ENCODE results near the gene MIP.
"Not testable (repeated sequence)": the region's sequence is repeated elsewhere in the genome, so short reads cannot be mapped to it uniquely, and the experiment has no call there.

Gene MIP

GRCh38 chr12:56461235-56462159 is 7.0 kb upstream of the MIP start:
- Histone ChIP-seq H3K4me1 (ENCODE audit: insufficient read depth, low read length) (peaks cover 16% of the 10 kb centered on the region; the same call in 1 of the 2 replicates), H3K4me3 (ENCODE audit: low read length) (no peak overlapping the region), H3K27me3 (ENCODE audit: insufficient read depth, low read length) (no peaks in the 10 kb centered on the region), H3K9ac (ENCODE audit: low read depth, low read length) (no peak overlapping the region), H3K9me3 (ENCODE audit: insufficient read depth, low read depth, low read length) (no peaks in the 10 kb centered on the region), H3K27ac (ENCODE audit: low read length) (no peak overlapping the region), H3K36me3 (ENCODE audit: insufficient read depth, low read depth, low read length) (no peaks in the 10 kb centered on the region)

GRCh38 chr12:56457817-56458216 is 3.4 kb upstream of the MIP start:
- no peaks in the 10 kb centered on the region for H3K9me3 ChIP-seq (ENCODE audit: insufficient read depth, low read depth, low read length)
- H3K9ac ChIP-seq (ENCODE audit: low read depth, low read length): no peak overlapping the region
- H3K36me3 ChIP-seq (ENCODE audit: insufficient read depth, low read depth, low read length): no peaks in the 10 kb centered on the region
- no peak overlapping the region for H3K4me3 ChIP-seq (ENCODE audit: low read length)
- H3K4me1 ChIP-seq (ENCODE audit: insufficient read depth, low read length): peaks cover 3% of the 10 kb centered on the region; the same call in 1 of the 2 replicates
- H3K27ac ChIP-seq (ENCODE audit: low read length): no peak overlapping the region
- H3K27me3 ChIP-seq (ENCODE audit: insufficient read depth, low read length): no peaks in the 10 kb centered on the region

- no peak overlapping the region; the same call in 1 of the 2 replicates for H3K9ac ChIP-seq (ENCODE audit: low read depth, low read length)
- H3K27ac ChIP-seq (ENCODE audit: low read length): no peak overlapping the region
- no peak overlapping the region for H3K4me3 ChIP-seq (ENCODE audit: low read length)
- no peaks in the 10 kb centered on the region for H3K27me3 ChIP-seq (ENCODE audit: insufficient read depth, low read length)
- no peaks in the 10 kb centered on the region for H3K9me3 ChIP-seq (ENCODE audit: insufficient read depth, low read depth, low read length)
- peaks cover 8% of the 10 kb centered on the region; the same call in 1 of the 2 replicates for H3K4me1 ChIP-seq (ENCODE audit: insufficient read depth, low read length)
- no peaks in the 10 kb centered on the region for H3K36me3 ChIP-seq (ENCODE audit: insufficient read depth, low read depth, low read length)
Measured at GRCh38 chr12:56451147-56451546, 3.3 kb downstream of the MIP start.

- Histone ChIP-seq H3K4me1 (ENCODE audit: insufficient read depth, low read length) (peaks cover 8% of the 10 kb centered on the region; the same call in 1 of the 2 replicates), H3K9ac (ENCODE audit: low read depth, low read length) (peak overlapping the region; percentile 99; the same call in 1 of the 2 replicates), H3K36me3 (ENCODE audit: insufficient read depth, low read depth, low read length) (no peaks in the 10 kb centered on the region), H3K27ac (ENCODE audit: low read length) (no peak overlapping the region), H3K27me3 (ENCODE audit: insufficient read depth, low read length) (no peaks in the 10 kb centered on the region), H3K4me3 (ENCODE audit: low read length) (no peak overlapping the region), H3K9me3 (ENCODE audit: insufficient read depth, low read depth, low read length) (no peaks in the 10 kb centered on the region)
Measured at GRCh38 chr12:56450241-56450640, 4.2 kb downstream of the MIP start.

GRCh38 chr12:56449622-56449984 is 4.9 kb downstream of the MIP start:
- peak overlapping the region; percentile 98 for H3K4me3 ChIP-seq (ENCODE audit: low read length)
- H3K27me3 ChIP-seq (ENCODE audit: insufficient read depth, low read length): no peaks in the 10 kb centered on the region
- peak overlapping the region; percentile 95 for H3K27ac ChIP-seq (ENCODE audit: low read length)

DNA sequence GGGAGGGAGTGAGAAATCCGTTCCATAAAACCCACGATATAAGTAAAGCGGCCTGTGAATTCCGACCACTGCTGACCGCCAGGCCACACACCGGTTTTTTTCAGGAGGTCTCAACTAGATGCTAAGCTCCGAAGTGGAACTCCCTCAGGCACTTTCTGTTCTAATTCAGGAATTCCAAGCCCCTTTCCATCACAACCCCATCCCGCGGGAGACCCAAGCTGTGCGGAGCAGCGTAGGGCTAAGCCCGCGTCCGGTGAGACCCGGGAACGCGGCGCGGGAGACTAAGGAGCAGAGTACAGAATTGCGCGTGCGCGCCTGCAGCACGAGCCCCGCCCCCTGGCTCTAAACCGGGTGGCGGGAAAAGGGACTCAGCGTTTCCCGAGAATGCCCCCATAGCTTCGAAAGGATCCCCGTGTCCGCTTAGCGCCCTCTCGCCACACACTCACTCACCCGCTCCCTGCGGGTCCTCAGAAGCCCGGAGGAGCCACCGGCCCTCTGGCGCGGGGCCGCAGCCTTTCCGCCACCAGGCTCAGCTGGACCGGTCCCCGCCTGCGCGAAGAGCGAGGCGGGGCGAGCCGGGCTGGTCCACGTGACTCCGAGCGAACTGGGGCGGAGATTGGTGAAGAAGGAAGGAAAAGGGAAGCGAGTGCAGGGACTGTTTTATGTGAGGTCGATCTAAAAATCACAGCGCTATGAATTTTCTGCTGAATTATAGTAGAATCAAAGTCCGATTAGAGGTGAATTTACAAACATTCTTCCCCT is 5.4 kb downstream of the MIP start, which contains the start of gene TIMELESS:
TSS of gene TIMELESS (minus strand) at position 567 of the 762 bp plus-strand sequence. CDS start 15,256 bp downstream, outside the sequence.
- Histone ChIP-seq H3K9me3 (ENCODE audit: insufficient read depth, low read depth, low read length) (0 out of 2 replicates have a peak, but pooled peaks cover 9% of the 10 kb centered on the region), H3K27ac (ENCODE audit: low read length) (peak within 1 kb of the TSS; percentile 95), H3K27me3 (ENCODE audit: insufficient read depth, low read length) (no peaks in the 10 kb centered on the region), H3K36me3 (ENCODE audit: insufficient read depth, low read depth, low read length) (0 out of 2 replicates have a peak, but pooled peaks cover 6% of the 10 kb centered on the region), H3K4me1 (ENCODE audit: insufficient read depth, low read length) (peaks cover 8% of the 10 kb centered on the region; the same call in 1 of the 2 replicates), H3K9ac (ENCODE audit: low read depth, low read length) (peak within 1 kb of the TSS; percentile 99), H3K4me3 (ENCODE audit: low read length) (peak within 1 kb of the TSS; percentile 98)

More at GRCh38 chr12:56449622-56449984, 4.9 kb downstream of the MIP start:
- H3K9ac ChIP-seq (ENCODE audit: low read depth, low read length): peak overlapping the region; percentile 99
- 0 out of 2 replicates have a peak, but pooled peaks cover 3% of the 10 kb centered on the region for H3K36me3 ChIP-seq (ENCODE audit: insufficient read depth, low read depth, low read length)
- peaks cover 8% of the 10 kb centered on the region; the same call in 1 of the 2 replicates for H3K4me1 ChIP-seq (ENCODE audit: insufficient read depth, low read length)
- H3K9me3 ChIP-seq (ENCODE audit: insufficient read depth, low read depth, low read length): 0 out of 2 replicates have a peak, but pooled peaks cover 3% of the 10 kb centered on the region

GRCh38 chr12:56443208-56443607 is 11.2 kb downstream of the MIP start:
- Histone ChIP-seq H3K9me3 (ENCODE audit: insufficient read depth, low read depth, low read length) (peaks cover 10% of the 10 kb centered on the region; the same call in 1 of the 2 replicates), H3K36me3 (ENCODE audit: insufficient read depth, low read depth, low read length) (peaks cover 18% of the 10 kb centered on the region; the same call in 1 of the 2 replicates), H3K4me3 (ENCODE audit: low read length) (peak overlapping the region; percentile 41; the same call in 1 of the 2 replicates)
- H3K27me3 ChIP-seq (ENCODE audit: insufficient read depth, low read length); H3K27ac ChIP-seq (ENCODE audit: low read length); H3K4me1 ChIP-seq (ENCODE audit: insufficient read depth, low read length); H3K9ac ChIP-seq (ENCODE audit: low read depth, low read length): not testable (repeated sequence)

DNA sequence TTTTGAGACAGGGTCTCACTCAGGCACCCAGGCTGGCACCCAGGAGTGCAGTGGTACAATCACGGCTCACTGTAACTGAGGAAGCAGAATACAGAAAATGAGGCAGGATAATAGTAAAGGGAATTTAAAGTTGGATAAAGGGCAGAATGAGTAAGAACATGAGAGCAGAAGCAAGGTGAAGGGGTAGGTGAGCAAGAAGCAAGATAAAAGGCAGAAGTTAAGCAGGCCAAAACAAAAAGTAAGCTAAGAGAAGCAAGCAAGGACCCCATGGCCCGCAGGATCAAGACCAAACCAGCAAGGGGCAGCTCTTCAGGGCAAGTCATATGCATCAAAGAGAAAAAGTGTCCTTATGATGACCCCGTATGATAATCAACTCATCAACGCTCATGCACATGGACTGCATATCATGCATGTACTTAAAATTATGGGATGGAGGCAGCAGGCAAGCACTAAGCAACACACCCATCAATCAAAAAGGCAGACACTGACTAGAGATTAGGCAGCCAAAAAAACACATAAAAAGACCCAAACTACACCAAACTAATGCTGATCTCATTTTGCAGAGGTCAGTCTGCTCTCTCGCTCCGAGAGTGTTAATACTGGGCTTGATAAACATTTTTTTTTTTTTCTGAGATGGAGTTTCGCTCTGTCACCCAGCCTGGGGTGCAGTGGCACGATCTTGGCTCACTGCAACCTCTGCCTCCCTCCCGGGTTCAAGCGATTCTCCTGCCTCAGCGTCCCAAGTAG is 16.9 kb downstream of the MIP start:
- no peaks in the 10 kb centered on the region for H3K27me3 ChIP-seq (ENCODE audit: insufficient read depth, low read length)

GRCh38 chr12:56434828-56435227 is 19.6 kb downstream of the MIP start:
- Histone ChIP-seq H3K9me3 (ENCODE audit: insufficient read depth, low read depth, low read length) (no peaks in the 10 kb centered on the region), H3K27me3 (ENCODE audit: insufficient read depth, low read length) (no peaks in the 10 kb centered on the region), H3K4me1 (ENCODE audit: insufficient read depth, low read length) (no peaks in the 10 kb centered on the region), H3K27ac (ENCODE audit: low read length) (no peak overlapping the region), H3K4me3 (ENCODE audit: low read length) (no peak overlapping the region), H3K36me3 (ENCODE audit: insufficient read depth, low read depth, low read length) (peaks cover 39% of the 10 kb centered on the region), H3K9ac (ENCODE audit: low read depth, low read length) (no peak overlapping the region)

More for the DNA sequence above, 16.9 kb downstream of the MIP start:
- Histone ChIP-seq H3K4me1 (ENCODE audit: insufficient read depth, low read length) (no peaks in the 10 kb centered on the region; the same call in 1 of the 2 replicates), H3K36me3 (ENCODE audit: insufficient read depth, low read depth, low read length) (peaks cover 20% of the 10 kb centered on the region), H3K9me3 (ENCODE audit: insufficient read depth, low read depth, low read length) (no peaks in the 10 kb centered on the region), H3K4me3 (ENCODE audit: low read length) (no peak overlapping the region), H3K27ac (ENCODE audit: low read length) (no peak overlapping the region), H3K9ac (ENCODE audit: low read depth, low read length) (no peak overlapping the region)

GRCh38 chr12:56431850-56432249 is 22.6 kb downstream of the MIP start:
- no peak overlapping the region for H3K27ac ChIP-seq (ENCODE audit: low read length)
- H3K4me3 ChIP-seq (ENCODE audit: low read length): no peak overlapping the region
- H3K9ac ChIP-seq (ENCODE audit: low read depth, low read length): no peak overlapping the region
- H3K9me3 ChIP-seq (ENCODE audit: insufficient read depth, low read depth, low read length): no peaks in the 10 kb centered on the region
- no peaks in the 10 kb centered on the region for H3K27me3 ChIP-seq (ENCODE audit: insufficient read depth, low read length)
- no peaks in the 10 kb centered on the region for H3K4me1 ChIP-seq (ENCODE audit: insufficient read depth, low read length)
- peaks cover 69% of the 10 kb centered on the region for H3K36me3 ChIP-seq (ENCODE audit: insufficient read depth, low read depth, low read length)

GRCh38 chr12:56431288-56431687 is 23.2 kb downstream of the MIP start:
- Histone ChIP-seq H3K27ac (ENCODE audit: low read length) (no peak overlapping the region), H3K4me1 (ENCODE audit: insufficient read depth, low read length) (no peaks in the 10 kb centered on the region), H3K9ac (ENCODE audit: low read depth, low read length) (no peak overlapping the region), H3K4me3 (ENCODE audit: low read length) (no peak overlapping the region), H3K36me3 (ENCODE audit: insufficient read depth, low read depth, low read length) (peaks cover 73% of the 10 kb centered on the region), H3K9me3 (ENCODE audit: insufficient read depth, low read depth, low read length) (no peaks in the 10 kb centered on the region), H3K27me3 (ENCODE audit: insufficient read depth, low read length) (no peaks in the 10 kb centered on the region)

Measured in iPS-20b (cell line).